HEK293 (cell line): ENCODE data around the gene LRRC8B.

Experiments used
- HOXC10 ChIP-seq: sonication (generic); formaldehyde crosslinking; IDR thresholded peaks from 2 replicates; pipeline ENCODE4 v1.8.1; 2023; ENCODE audit warnings: mild to moderate bottlenecking, missing genetic modification reagents
- IKZF3 ChIP-seq: fragments of 450-650 bp; IDR thresholded peaks from 2 replicates; pipeline ENCODE4 v1.5.0; 2018; ENCODE audit warnings: missing biosample characterization, mild to moderate bottlenecking, missing genetic modification characterization, moderate library complexity
- REPIN1 ChIP-seq: fragments of 450-650 bp; formaldehyde crosslinking; IDR thresholded peaks from 2 replicates; pipeline ENCODE4 v1.5.1; 2017; ENCODE audit warnings: missing biosample characterization, missing genetic modification characterization, low read depth
- TCF7L2 ChIP-seq: IDR thresholded peaks from 2 replicates; pipeline ENCODE4 v1.6.1; 2011; ENCODE audit warnings: low read depth, mild to moderate bottlenecking, inconsistent platforms, low read length, moderate library complexity, borderline replicate concordance
- ZNF10 ChIP-seq: fragments of 450-650 bp; formaldehyde crosslinking; IDR thresholded peaks from 2 replicates; pipeline ENCODE4 v1.5.1; 2017; ENCODE audit warnings: missing biosample characterization, missing genetic modification characterization
- ZNF571 ChIP-seq: fragments of 450-650 bp; formaldehyde crosslinking; IDR thresholded peaks from 2 replicates; pipeline ENCODE4 v1.5.0; 2017; ENCODE audit warnings: missing biosample characterization, missing genetic modification characterization
- TF ChIP-seq, protein P1 (sequence below): fragments of 450-650 bp; formaldehyde crosslinking; IDR thresholded peaks from 2 replicates; pipeline ENCODE4 v1.5.1; 2016; ENCODE audit warnings: missing biosample characterization, missing genetic modification characterization
- TF ChIP-seq, protein P2 (sequence below): fragments of 450-650 bp; formaldehyde crosslinking; IDR thresholded peaks from 2 replicates; pipeline ENCODE4 v1.5.1; 2016; ENCODE audit warnings: missing biosample characterization, missing genetic modification characterization, low read depth

DNA sequence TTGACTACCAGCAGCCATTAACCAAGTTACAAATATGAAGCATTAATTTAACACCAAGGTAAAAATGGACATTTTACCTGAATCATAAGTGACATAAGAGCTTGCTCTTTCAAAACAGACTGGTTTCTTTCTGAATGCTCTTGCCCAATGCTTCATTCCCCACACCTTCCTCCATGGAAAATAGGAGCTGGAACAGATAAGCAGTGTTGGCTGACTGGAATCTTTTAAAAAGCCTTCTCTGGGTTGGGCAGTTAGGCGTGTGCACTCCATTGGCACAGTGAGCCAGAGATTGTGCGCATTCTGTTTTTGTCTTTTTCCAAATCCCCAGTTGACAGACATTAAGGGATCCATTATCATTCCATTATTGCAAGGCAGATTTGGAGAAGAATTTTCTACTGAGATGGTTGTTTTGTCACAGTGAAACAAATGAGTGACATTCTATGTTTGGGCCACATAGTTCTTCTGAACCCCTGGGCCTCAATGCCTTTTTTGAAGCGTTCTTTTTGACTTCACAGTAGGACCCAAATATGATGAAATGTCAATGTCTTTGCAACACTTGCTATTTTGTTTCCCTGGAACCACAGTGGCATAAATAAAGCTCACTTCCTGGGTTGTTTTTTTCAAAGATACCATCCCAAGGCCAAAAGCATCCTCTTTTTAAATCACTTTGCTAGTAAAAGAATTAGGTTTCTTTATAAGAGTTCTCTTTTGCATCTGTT lies 32.3 kb downstream of the LRRC8B start:
- no peak for TF ChIP-seq IKZF3
- no peak for TF ChIP-seq REPIN1 (tag by site-specific recombination)
- no peak for TF ChIP-seq TCF7L2
- no peak for TF ChIP-seq HOXC10 (CRISPR knock-in tag)
- TF ChIP-seq ZNF10 (tag by site-specific recombination): no peak
- TF ChIP-seq, protein P1, sequence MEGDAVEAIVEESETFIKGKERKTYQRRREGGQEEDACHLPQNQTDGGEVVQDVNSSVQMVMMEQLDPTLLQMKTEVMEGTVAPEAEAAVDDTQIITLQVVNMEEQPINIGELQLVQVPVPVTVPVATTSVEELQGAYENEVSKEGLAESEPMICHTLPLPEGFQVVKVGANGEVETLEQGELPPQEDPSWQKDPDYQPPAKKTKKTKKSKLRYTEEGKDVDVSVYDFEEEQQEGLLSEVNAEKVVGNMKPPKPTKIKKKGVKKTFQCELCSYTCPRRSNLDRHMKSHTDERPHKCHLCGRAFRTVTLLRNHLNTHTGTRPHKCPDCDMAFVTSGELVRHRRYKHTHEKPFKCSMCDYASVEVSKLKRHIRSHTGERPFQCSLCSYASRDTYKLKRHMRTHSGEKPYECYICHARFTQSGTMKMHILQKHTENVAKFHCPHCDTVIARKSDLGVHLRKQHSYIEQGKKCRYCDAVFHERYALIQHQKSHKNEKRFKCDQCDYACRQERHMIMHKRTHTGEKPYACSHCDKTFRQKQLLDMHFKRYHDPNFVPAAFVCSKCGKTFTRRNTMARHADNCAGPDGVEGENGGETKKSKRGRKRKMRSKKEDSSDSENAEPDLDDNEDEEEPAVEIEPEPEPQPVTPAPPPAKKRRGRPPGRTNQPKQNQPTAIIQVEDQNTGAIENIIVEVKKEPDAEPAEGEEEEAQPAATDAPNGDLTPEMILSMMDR: no peak
- no peak for TF ChIP-seq ZNF571
- TF ChIP-seq, protein P2, sequence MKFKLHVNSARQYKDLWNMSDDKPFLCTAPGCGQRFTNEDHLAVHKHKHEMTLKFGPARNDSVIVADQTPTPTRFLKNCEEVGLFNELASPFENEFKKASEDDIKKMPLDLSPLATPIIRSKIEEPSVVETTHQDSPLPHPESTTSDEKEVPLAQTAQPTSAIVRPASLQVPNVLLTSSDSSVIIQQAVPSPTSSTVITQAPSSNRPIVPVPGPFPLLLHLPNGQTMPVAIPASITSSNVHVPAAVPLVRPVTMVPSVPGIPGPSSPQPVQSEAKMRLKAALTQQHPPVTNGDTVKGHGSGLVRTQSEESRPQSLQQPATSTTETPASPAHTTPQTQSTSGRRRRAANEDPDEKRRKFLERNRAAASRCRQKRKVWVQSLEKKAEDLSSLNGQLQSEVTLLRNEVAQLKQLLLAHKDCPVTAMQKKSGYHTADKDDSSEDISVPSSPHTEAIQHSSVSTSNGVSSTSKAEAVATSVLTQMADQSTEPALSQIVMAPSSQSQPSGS: no peak
